Stimulated activated CD8-positive, alpha-beta memory T cell treated with anti-CD3 and anti-CD28 coated beads, Interleukin-2, amount 100 ng/mL, for 1 hour (primary cell): ENCODE data around the gene CTAGE6.
"Not testable (repeated sequence)": the region's sequence is repeated elsewhere in the genome, so short reads cannot be mapped to it uniquely, and the experiment has no call there.

Source experiments
- DNase-seq, 2 donors: peaks; one replicate each; pipeline ENCODE4 v3.0.0-alpha.2; 2020; ENCODE audit warnings: low read depth in 2 of 2

The CTAGE6 gene

DNA sequence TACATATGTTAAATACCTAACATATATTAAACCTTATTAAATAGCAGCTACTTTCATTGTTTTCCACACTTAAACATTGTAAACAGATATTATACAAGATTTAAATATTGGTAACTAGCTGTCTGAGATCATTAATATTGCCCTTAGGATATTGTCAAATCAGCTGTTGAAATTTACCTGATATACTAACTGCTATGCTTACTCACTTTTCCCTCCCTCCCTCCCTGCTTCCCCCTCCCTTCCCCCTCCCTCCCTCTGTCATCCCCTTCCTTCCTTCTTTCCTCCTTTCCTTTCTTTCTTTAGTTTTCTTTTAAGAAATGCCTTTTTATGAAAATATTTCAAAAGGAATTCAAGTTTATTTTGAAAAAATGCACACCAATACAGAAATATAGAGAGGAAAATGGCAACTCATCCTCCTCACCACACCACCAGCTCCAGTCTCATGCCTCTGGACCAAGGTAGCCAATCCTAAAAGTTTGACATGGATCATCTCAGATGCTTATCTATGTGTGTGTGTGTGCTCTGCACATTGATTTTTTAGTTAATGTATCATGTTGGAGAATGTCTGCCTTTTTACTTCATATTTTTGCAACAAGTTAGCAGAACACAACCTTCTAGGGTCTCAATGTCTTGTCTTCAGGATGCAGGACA, 41.8 kb downstream of the CTAGE6 start:
- DNase-seq, result not testable (repeated sequence)

DNA sequence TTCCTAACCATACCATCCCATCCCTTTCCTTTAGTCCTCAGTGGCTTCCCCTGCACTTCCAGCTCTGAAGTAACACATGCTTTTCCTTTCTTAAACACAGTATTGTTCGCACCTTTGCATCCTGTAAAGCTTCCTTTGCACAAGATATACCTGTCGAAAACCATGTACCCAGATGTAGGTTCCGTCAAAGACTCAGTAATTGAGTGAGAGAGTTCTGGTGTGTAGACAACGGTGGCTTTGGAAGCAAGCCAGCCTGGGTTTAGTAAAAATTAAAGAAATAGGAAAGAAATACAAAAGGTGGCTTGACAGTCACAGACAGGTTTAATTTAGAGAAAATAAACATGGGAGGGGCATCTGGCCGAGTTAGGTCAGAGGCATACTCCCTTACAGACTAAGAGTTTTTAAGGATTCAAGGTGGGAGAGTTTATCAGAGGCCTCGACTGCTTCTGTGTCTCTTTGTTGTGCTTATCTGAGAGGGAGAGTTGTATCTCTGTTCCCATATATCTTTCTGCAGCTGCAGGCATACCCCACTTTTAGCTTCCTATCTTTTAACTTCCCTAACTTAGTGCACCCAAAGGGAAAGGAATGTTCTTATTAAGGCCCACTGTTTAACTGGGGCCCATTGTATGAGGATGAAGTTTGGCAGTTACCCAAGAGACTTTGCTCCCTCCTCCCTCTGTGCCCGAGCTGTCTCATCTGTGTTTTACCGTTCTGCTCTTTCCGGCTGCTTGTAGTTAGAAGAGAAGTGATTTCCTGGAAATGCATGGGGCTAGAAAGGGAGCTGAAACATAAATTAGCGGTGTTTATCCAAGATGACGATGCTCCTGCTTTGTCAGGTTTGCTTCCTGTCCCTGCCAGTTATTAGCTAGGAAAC, 42.7 kb downstream of the CTAGE6 start:
- DNase-seq, result not testable (repeated sequence)

DNA sequence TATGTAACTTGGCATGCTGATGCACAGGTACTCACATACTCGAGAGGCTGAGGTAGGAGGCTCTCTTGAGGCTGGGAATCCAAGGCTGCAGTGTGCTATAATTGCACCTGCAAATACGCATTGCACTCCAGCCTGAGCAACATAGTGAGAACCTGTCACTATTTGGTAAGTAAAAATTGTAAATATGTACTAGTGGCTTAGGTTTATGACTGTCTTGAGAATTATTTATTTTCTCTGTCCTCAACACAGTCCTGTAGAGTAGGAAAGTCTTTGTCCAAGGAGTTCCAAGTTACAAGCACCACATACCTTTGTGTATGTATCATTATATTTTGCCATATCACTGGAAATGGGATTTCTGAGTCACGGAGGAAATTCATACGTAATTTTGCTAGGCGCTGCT, 45.1 kb downstream of the CTAGE6 start:
- not testable (repeated sequence) for DNase-seq

DNA sequence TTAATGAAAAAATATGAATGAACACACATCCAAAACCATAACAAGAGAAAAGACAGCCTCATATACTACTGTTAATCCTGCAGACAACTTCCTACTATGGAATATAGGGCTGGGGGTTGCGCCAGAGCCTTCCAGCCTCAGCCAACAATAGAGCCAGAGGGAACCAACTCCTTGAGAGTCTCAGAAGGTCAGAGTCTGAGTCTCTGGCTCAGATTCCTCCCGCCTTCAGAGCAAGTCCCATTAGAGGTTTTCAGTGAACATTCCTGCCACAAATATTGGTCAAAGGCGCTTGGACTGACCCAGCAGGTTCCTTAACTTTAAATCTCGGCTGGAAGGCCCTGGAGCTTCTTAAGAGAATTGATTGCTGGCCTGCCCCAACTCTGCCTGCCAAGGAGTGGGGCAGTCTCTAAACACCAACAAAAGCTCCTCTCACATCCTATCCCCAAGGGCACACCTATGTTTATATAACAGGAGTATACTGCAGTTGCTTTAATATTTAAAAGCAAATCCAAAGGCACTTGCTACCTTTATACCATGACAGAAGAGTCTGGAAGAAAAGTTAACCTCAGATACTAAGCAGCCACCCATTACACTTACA, 45.7 kb downstream of the CTAGE6 start:
- DNase-seq, result not testable (repeated sequence)

DNA sequence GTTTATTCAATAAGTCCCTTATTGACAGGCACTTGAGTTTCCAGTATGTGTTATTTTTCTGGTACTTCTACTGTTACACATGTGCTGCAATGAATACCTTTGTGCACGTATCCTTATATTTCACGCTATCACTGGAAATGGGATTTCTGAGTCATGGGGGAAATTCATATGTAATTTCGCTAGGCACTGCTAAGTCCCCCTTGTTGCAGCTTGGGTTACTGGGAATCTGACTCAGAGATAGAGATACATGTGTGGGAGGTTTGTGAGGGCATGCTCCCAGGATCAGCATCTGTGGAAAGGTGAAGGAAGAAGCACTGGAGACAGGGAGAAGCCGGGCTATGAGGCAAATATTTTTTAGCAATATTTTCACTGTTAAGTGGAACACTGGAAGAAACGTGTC, 47.6 kb downstream of the CTAGE6 start:
- DNase-seq, result not testable (repeated sequence)
